Activated CD4-positive, alpha-beta memory T cell treated with anti-CD3 and anti-CD28 coated beads, Interleukin-2, amount 10 ng/mL, durations not matched to agents 7 days and 5 days (primary cell): ENCODE data around the gene TSEN15. TPM values are rescaled to one million over a fixed set of nuclear protein-coding genes. Genes with fewer than 3 reads are reported as not detected.

Experiments used
- CTCF ChIA-PET: fragments of 350-600 bp; sonication (Branson Sonifier 250); formaldehyde crosslinking; loops from one replicate; lab custom pipeline; 2021; ENCODE audit warnings: antibody characterized with exemption, inconsistent platforms; lab: Charles Lee
- POLR2A ChIA-PET: fragments of 350-600 bp; sonication (Branson Sonifier 250); formaldehyde crosslinking; loops from one replicate; lab custom pipeline; 2021; ENCODE audit warnings: antibody characterized with exemption; lab: Charles Lee
- DNase-seq: peaks from one replicate; pipeline ENCODE4 v3.0.0-alpha.2; 2020
- H3K27ac Mint-ChIP-seq: one replicate; pipeline ENCODE4 v1.8.0; 2021; ENCODE audit warnings: mild to moderate bottlenecking, mixed read lengths
- H3K27me3 Mint-ChIP-seq: one replicate; pipeline ENCODE4 v1.8.0; 2021; ENCODE audit warnings: mixed read lengths
- H3K36me3 Mint-ChIP-seq: one replicate; pipeline ENCODE4 v1.8.0; 2021; ENCODE audit warnings: low read depth, mixed read lengths
- H3K4me1 Mint-ChIP-seq: one replicate; pipeline ENCODE4 v1.8.0; 2021; ENCODE audit warnings: mixed read lengths
- H3K4me3 Mint-ChIP-seq: one replicate; pipeline ENCODE4 v1.8.0; 2021; ENCODE audit warnings: mild to moderate bottlenecking, mixed read lengths
- H3K9me3 Mint-ChIP-seq: one replicate; pipeline ENCODE4 v1.8.0; 2021; ENCODE audit warnings: mixed read lengths
- total RNA-seq, 2 experiments: library from RNA; stranded (reverse); gene quantifications; one replicate each; pipeline ENCODE4 v1.2.3, GENCODE V29; 2021

TSEN15 gene
- total RNA-seq, 2 experiments from 2014 or later: 52.6 to 53.7 TPM

GRCh38 chr1:184021728-184022127, 29.8 kb upstream of the TSEN15 start:
- ChIA-PET CTCF (no interaction called here), POLR2A (no interaction called here)
- no peak for DNase-seq
- Mint-ChIP-seq H3K4me3 (no peak overlapping the region), H3K27me3 (peaks cover 11% of the 10 kb centered on the region), H3K27ac (no peak overlapping the region), H3K36me3 (no peaks in the 10 kb centered on the region), H3K4me1 (no peaks in the 10 kb centered on the region), H3K9me3 (no peaks in the 10 kb centered on the region)

DNA sequence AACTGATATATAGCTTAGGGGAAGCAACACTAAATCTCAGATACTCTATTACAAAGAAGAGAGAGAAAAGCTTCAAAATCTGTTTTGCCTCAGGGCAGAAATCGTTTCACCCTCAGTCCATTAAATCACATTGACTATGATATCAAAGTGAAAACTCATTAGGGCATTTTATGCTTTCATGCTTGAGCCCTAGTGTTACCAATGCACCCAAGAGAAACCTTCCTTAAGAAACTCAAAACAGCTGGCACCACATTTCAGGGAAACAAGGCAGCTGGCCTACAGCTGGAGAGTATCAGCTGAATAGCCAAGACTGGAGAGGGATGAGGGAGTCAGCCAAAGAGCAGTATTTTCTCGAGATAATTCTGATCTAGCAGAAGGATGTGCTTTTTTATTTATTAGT, 28.9 kb upstream of the TSEN15 start:
- Mint-ChIP-seq H3K36me3 (no peaks in the 10 kb centered on the region), H3K27me3 (peaks cover 11% of the 10 kb centered on the region), H3K27ac (no peak overlapping the region), H3K4me1 (no peaks in the 10 kb centered on the region), H3K4me3 (no peak overlapping the region), H3K9me3 (no peaks in the 10 kb centered on the region)
- POLR2A ChIA-PET: no interaction called here
- no peak for DNase-seq
- CTCF ChIA-PET: no interaction called here

- Mint-ChIP-seq H3K27me3 (peaks cover 11% of the 10 kb centered on the region), H3K27ac (no peak overlapping the region), H3K4me3 (no peak overlapping the region), H3K36me3 (no peaks in the 10 kb centered on the region), H3K4me1 (no peaks in the 10 kb centered on the region), H3K9me3 (no peaks in the 10 kb centered on the region)
- no peak for DNase-seq
- ChIA-PET POLR2A (no interaction called here), CTCF (no interaction called here)
These were observed 28.4 kb upstream of the TSEN15 start for GRCh38 chr1:184023171-184023570.

- DNase-seq: no peak
- H3K4me1 Mint-ChIP-seq: no peaks in the 10 kb centered on the region
- no peak overlapping the region for H3K4me3 Mint-ChIP-seq
- H3K9me3 Mint-ChIP-seq: no peaks in the 10 kb centered on the region
- H3K27ac Mint-ChIP-seq: no peak overlapping the region
- H3K36me3 Mint-ChIP-seq: no peaks in the 10 kb centered on the region
- CTCF ChIA-PET: no interaction called here
- POLR2A ChIA-PET: no interaction called here
- H3K27me3 Mint-ChIP-seq: peaks cover 14% of the 10 kb centered on the region
These were observed 26.3 kb upstream of the TSEN15 start for GRCh38 chr1:184025242-184025675.

DNA sequence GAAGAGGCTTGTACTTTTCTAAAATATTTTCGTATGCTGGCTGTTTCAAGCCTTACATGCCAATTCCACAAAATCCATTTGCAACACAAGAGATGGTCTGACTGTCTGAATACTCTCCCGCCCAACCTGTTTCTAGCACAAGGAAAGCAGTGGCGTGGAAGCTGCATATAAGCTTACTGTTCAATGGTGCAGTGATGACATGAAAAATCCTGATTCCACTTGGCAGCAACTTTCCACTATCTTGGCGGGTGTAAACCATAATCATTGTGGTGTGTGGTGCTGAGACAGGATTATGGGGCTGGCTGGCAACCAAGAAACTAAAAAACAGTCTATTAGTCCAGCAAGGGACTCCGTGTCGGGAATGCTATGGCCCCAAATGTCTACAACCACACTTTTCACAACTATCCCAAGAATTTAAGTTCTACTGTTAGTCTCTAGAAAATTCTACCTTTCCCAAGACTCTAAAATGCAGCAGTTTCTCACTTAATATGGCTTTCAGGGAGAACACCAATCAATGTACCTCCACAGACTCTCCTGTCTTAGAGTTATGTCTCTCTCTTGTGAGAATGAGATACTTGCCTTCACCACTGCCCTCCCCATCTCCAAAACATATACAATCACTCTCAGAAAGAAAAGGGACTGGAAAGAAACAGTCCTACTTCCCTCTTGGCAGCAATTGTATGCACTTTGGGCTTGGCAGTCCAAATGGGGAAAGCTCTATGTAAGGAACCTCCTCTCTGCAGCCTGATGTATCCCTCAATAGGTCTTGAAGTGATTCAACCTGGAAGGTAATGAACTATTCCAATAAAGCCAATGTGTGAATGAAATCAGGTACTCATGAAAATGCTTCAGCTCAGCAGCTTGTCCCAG, 23.5 kb upstream of the TSEN15 start:
- peaks cover 22% of the 10 kb centered on the region for H3K27me3 Mint-ChIP-seq
- no peak overlapping the region for H3K27ac Mint-ChIP-seq
- H3K4me1 Mint-ChIP-seq: no peaks in the 10 kb centered on the region
- ChIA-PET POLR2A (no interaction called here), CTCF (no interaction called here)
- no peak for DNase-seq
- H3K9me3 Mint-ChIP-seq: no peaks in the 10 kb centered on the region
- no peak overlapping the region for H3K4me3 Mint-ChIP-seq
- no peaks in the 10 kb centered on the region for H3K36me3 Mint-ChIP-seq

- H3K9me3 Mint-ChIP-seq: no peaks in the 10 kb centered on the region
- peaks cover 5% of the 10 kb centered on the region for H3K4me1 Mint-ChIP-seq
- H3K4me3 Mint-ChIP-seq: no peak overlapping the region
- H3K27me3 Mint-ChIP-seq: peaks cover 29% of the 10 kb centered on the region
- CTCF ChIA-PET: no interaction called here
- no peak for DNase-seq
- H3K27ac Mint-ChIP-seq: no peak overlapping the region
- H3K36me3 Mint-ChIP-seq: no peaks in the 10 kb centered on the region
- POLR2A ChIA-PET: no interaction called here
These were observed 22.5 kb upstream of the TSEN15 start for GRCh38 chr1:184028854-184029623.

DNA sequence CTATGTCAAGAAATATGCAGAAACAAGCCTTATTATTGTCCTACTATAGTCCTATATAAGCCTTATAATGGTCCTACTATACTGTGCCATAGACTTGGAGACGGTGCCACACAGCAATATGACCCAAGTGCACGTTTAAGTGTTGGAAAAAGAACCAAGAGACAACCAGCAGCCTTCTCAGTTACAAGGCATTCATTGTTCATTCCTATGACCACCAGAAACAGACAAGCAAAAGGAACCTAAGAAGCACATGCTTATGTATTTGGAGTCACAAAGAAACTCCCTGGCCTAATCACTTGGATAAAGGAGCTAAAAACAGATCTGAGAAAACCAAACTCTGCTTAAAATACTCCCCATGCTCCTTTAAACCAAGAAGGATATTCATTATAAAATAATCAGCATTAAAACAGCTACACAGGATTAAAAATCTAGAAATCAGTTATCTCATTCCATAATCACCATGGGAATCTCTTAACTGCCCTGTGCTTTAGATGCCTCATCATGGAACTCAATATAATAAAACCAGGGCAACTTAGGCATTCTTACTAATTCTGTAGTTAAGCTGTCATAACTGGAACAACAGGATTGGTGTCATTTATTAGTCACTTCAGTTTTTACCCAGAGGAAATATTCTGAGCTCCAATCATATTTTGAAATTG, 21.0 kb upstream of the TSEN15 start:
- peaks cover 42% of the 10 kb centered on the region for H3K27me3 Mint-ChIP-seq
- DNase-seq: no peak
- H3K27ac Mint-ChIP-seq: no peak overlapping the region
- no peaks in the 10 kb centered on the region for H3K36me3 Mint-ChIP-seq
- peaks cover 9% of the 10 kb centered on the region for H3K4me1 Mint-ChIP-seq
- H3K9me3 Mint-ChIP-seq: no peaks in the 10 kb centered on the region
- ChIA-PET CTCF (no interaction called here), POLR2A (interaction anchor here (1.0 kb wide), 1 partner anchor 99 kb away, joined by 3 read pairs; no protein-coding TSS in a partner anchor)
- no peak overlapping the region for H3K4me3 Mint-ChIP-seq

DNA sequence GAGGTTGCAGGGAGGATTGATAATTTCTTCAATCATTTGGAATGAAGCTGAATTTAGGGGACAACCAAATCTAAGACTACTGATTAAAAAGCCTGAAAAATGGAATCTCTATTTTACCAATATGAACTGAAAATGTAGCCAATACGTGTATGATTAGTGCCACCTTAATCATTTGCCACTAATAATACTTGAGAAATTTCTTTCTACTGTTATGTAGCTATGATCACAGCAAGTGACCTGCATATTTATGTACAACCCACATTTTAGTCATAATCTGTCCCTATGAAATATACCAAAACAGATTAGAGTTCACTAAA, 20.5 kb upstream of the TSEN15 start:
- Mint-ChIP-seq H3K9me3 (no peaks in the 10 kb centered on the region), H3K27ac (no peak overlapping the region), H3K4me1 (peaks cover 13% of the 10 kb centered on the region), H3K36me3 (no peaks in the 10 kb centered on the region), H3K27me3 (peaks cover 43% of the 10 kb centered on the region), H3K4me3 (no peak overlapping the region)
- CTCF ChIA-PET: no interaction called here
- DNase-seq: no peak
- POLR2A ChIA-PET: interaction anchor here (1.0 kb wide), 1 partner anchor 99 kb away, joined by 3 read pairs; no protein-coding TSS in a partner anchor

DNA sequence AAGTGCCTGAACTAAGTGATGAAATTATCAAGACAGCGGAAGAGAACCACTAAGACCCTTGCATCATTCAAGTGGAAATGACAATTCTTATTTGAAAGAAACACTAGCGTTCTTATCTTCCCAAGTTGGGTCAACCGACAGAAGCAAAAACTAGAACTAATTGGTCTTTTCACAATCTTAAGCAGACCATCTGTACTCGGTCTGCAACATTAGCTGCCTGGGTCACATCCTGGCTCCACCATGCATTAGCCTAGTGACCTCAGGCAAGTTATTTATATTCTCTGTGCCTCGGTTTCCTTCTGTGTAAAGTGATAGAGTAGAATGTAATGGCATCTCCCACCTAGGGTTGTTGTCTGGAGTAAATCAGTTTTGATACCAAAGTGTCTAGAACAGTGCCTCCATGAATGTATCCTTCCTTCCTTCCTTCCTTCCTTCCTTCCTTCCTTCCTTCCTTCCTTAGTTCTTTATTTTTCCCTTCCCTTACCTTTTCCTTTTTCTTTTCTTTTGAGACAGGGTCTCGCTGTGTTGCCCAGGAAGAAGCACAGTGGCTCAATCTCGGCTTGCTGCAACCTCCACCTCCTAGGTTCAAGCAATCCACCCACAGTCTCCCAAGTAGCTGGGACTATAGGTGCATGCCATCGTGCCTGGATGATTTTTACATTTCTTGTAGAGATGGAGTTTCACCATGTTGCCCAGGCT, 20.0 kb upstream of the TSEN15 start:
- Mint-ChIP-seq H3K4me1 (peaks cover 18% of the 10 kb centered on the region), H3K36me3 (no peaks in the 10 kb centered on the region), H3K9me3 (no peaks in the 10 kb centered on the region), H3K27me3 (peaks cover 44% of the 10 kb centered on the region), H3K27ac (no peak overlapping the region), H3K4me3 (no peak overlapping the region)
- ChIA-PET CTCF (no interaction called here), POLR2A (no interaction called here)
- DNase-seq: no peak

DNA sequence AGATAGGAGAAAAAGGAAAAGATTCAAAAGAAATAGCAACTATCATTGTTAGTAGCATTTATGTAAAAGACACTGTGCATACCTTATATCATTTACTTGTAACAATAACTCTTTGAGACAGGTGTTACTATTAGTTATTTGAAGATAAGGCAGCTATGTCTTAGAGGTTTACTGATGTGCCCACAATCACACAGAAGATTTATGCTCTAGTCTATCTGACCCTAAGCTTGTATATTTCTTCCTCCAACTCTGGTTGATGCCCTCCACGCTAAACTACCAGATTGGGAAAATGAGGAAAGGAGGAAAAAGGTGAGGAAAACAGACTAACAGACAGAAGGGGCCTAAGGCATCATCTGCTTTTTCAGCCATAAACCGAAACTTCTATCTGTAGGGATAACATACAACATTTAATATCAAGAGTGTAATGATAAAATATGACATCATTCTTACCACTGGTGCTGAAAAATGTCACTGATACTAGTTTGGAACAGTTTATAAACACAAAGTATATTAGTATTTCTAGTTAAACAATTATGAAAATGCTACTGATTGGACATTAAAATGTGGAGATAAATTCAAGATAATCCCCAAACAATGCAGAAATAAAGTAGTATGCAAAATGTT, 19.1 kb upstream of the TSEN15 start:
- ChIA-PET CTCF (interaction anchor here (1.6 kb wide), 1 partner anchor 117 kb away, joined by 3 read pairs; no protein-coding TSS in a partner anchor), POLR2A (no interaction called here)
- no peak for DNase-seq
- Mint-ChIP-seq H3K27me3 (peaks cover 46% of the 10 kb centered on the region), H3K27ac (no peak overlapping the region), H3K9me3 (no peaks in the 10 kb centered on the region), H3K36me3 (no peaks in the 10 kb centered on the region), H3K4me3 (no peak overlapping the region), H3K4me1 (peaks cover 18% of the 10 kb centered on the region)

DNA sequence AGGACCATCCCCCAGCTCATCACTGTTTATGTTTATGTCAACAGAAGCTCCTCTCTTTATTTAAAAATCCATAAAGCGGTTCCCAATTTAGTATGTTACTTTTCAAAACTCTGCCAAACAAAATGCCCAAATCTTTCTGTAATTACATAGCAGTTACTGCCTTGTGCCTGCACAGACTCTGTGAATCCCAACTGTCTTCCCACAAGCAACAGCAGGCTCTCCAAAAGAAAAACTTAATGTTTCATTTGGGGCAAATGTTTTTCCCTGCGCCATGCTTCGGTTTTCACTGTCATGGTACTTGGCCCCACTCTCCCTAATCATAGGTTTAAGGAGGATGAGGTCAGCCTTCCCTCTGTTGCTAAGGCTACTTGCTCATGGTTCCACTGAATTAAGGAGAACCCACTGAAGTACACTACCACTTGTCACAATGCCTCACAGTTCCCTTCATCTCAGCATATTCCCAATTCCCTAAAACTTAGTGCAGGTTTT, 18.6 kb upstream of the TSEN15 start:
- Mint-ChIP-seq H3K36me3 (no peaks in the 10 kb centered on the region), H3K9me3 (no peaks in the 10 kb centered on the region), H3K27ac (no peak overlapping the region), H3K27me3 (peaks cover 51% of the 10 kb centered on the region), H3K4me1 (peaks cover 23% of the 10 kb centered on the region), H3K4me3 (no peak overlapping the region)
- CTCF ChIA-PET: interaction anchor here (1.6 kb wide), 1 partner anchor 117 kb away, joined by 3 read pairs; no protein-coding TSS in a partner anchor
- POLR2A ChIA-PET: no interaction called here
- no peak for DNase-seq

- Mint-ChIP-seq H3K4me3 (no peak overlapping the region), H3K36me3 (no peaks in the 10 kb centered on the region), H3K4me1 (peaks cover 27% of the 10 kb centered on the region), H3K9me3 (no peaks in the 10 kb centered on the region), H3K27ac (no peak overlapping the region), H3K27me3 (peaks cover 55% of the 10 kb centered on the region)
- POLR2A ChIA-PET: interaction anchor here (1.4 kb wide), 1 partner anchor 17 kb away, joined by 7 read pairs; the partner anchor contains the start of gene TSEN15
- no peak for DNase-seq
- CTCF ChIA-PET: interaction anchor here (1.6 kb wide), 1 partner anchor 118 kb away, joined by 3 read pairs; no protein-coding TSS in a partner anchor
These were observed 17.8 kb upstream of the TSEN15 start for GRCh38 chr1:184033711-184034167.
